Duodenal mucosa (tissue), 2 donors: ENCODE results near the gene FBLN1.

Experiments
- H3K27ac ChIP-seq: one replicate; pipeline ENCODE4 v1.7.0; 2013; ENCODE audit warnings: low read depth, low read length
- H3K27me3 ChIP-seq, 2 donors: one replicate each; pipeline ENCODE4 v1.7.0; 2013; ENCODE audit warnings: low read length in 2 of 2, control low read depth in 1 of 2; ENCODE audit not compliant: insufficient read depth in 2 of 2, control insufficient read depth in 1 of 2
- H3K36me3 ChIP-seq, 2 donors: one replicate each; pipeline ENCODE4 v1.7.0; 2013; ENCODE audit warnings: low read length in 2 of 2, control low read depth in 1 of 2; ENCODE audit not compliant: insufficient read depth in 2 of 2, control insufficient read depth in 1 of 2
- H3K4me1 ChIP-seq, 2 donors: one replicate each; pipeline ENCODE4 v1.7.0; 2013; ENCODE audit warnings: low read length in 2 of 2, control low read depth in 1 of 2; ENCODE audit not compliant: insufficient read depth in 2 of 2, control insufficient read depth in 1 of 2
- H3K4me3 ChIP-seq, 2 donors: one replicate each; pipeline ENCODE4 v1.7.0; 2013; ENCODE audit warnings: low read length in 2 of 2, low read depth in 1 of 2
- H3K9ac ChIP-seq, 2 donors: one replicate each; pipeline ENCODE4 v1.7.0; 2013; ENCODE audit warnings: low read length in 2 of 2, low read depth in 1 of 2
- H3K9me3 ChIP-seq, 2 donors: one replicate each; pipeline ENCODE4 v1.7.0; 2013; ENCODE audit warnings: low read length in 2 of 2, control low read depth in 1 of 2; ENCODE audit not compliant: control insufficient read depth in 1 of 2

Gene FBLN1

GRCh38 chr22:45582955-45583320, 80.3 kb downstream of the FBLN1 start:
- no peak overlapping the region for H3K27ac ChIP-seq
- H3K9me3 ChIP-seq = no peaks in the 10 kb centered on the region
- H3K4me3 ChIP-seq = no peak overlapping the region
- H3K4me1 ChIP-seq = peaks cover 0 to under 1% of the 10 kb centered on the region in 2 donors
- H3K36me3 ChIP-seq = no peaks in the 10 kb centered on the region
- no peak overlapping the region for H3K9ac ChIP-seq
- no peaks in the 10 kb centered on the region for H3K27me3 ChIP-seq

- no peak overlapping the region for H3K27ac ChIP-seq
- no peaks in the 10 kb centered on the region for H3K27me3 ChIP-seq
- no peak overlapping the region for H3K9ac ChIP-seq
- H3K4me1 ChIP-seq = no peaks in the 10 kb centered on the region
- H3K36me3 ChIP-seq = no peaks in the 10 kb centered on the region
- no peak overlapping the region for H3K4me3 ChIP-seq
- H3K9me3 ChIP-seq = no peaks in the 10 kb centered on the region
These were observed 80.8 kb downstream of the FBLN1 start for GRCh38 chr22:45583504-45583903.

- no peak overlapping the region for H3K27ac ChIP-seq
- H3K4me3 ChIP-seq = no peak overlapping the region
- no peaks in the 10 kb centered on the region for H3K9me3 ChIP-seq
- no peaks in the 10 kb centered on the region for H3K27me3 ChIP-seq
- H3K4me1 ChIP-seq = no peaks in the 10 kb centered on the region
- H3K9ac ChIP-seq = no peak overlapping the region
- H3K36me3 ChIP-seq = no peaks in the 10 kb centered on the region
These were observed 81.5 kb downstream of the FBLN1 start for GRCh38 chr22:45584121-45584570.

GRCh38 chr22:45584621-45585436, 82.1 kb downstream of the FBLN1 start:
- Histone ChIP-seq H3K27me3 (peaks cover 0 to 3% of the 10 kb centered on the region in 2 donors), H3K4me1 (no peaks in the 10 kb centered on the region), H3K9ac (no peak overlapping the region), H3K36me3 (no peaks in the 10 kb centered on the region), H3K4me3 (no peak overlapping the region), H3K9me3 (no peaks in the 10 kb centered on the region), H3K27ac (no peak overlapping the region)

GRCh38 chr22:45585437-45585755, 82.7 kb downstream of the FBLN1 start:
- no peak overlapping the region for H3K4me3 ChIP-seq
- no peaks in the 10 kb centered on the region for H3K36me3 ChIP-seq
- H3K9ac ChIP-seq = no peak overlapping the region
- no peaks in the 10 kb centered on the region for H3K4me1 ChIP-seq
- H3K27me3 ChIP-seq = peaks cover 0 to 3% of the 10 kb centered on the region in 2 donors
- H3K27ac ChIP-seq = no peak overlapping the region
- H3K9me3 ChIP-seq = no peaks in the 10 kb centered on the region

- Histone ChIP-seq H3K4me3 (no peak overlapping the region), H3K9ac (no peak overlapping the region), H3K27ac (no peak overlapping the region), H3K27me3 (peaks cover 0 to 3% of the 10 kb centered on the region in 2 donors), H3K4me1 (no peaks in the 10 kb centered on the region), H3K36me3 (no peaks in the 10 kb centered on the region), H3K9me3 (no peaks in the 10 kb centered on the region)
These were observed 83.4 kb downstream of the FBLN1 start for GRCh38 chr22:45585946-45586540.

GRCh38 chr22:45586651-45587405, 84.1 kb downstream of the FBLN1 start:
- Histone ChIP-seq H3K27me3 (peaks cover 0 to 3% of the 10 kb centered on the region in 2 donors), H3K9me3 (no peaks in the 10 kb centered on the region), H3K4me1 (no peaks in the 10 kb centered on the region), H3K4me3 (no peak overlapping the region), H3K36me3 (no peaks in the 10 kb centered on the region), H3K27ac (no peak overlapping the region), H3K9ac (no peak overlapping the region)

GRCh38 chr22:45587638-45588505, 85.2 kb downstream of the FBLN1 start:
- no peaks in the 10 kb centered on the region for H3K36me3 ChIP-seq
- H3K9me3 ChIP-seq = no peaks in the 10 kb centered on the region
- H3K9ac ChIP-seq = no peak overlapping the region
- H3K27me3 ChIP-seq = peaks cover 0 to 3% of the 10 kb centered on the region in 2 donors
- no peaks in the 10 kb centered on the region for H3K4me1 ChIP-seq
- no peak overlapping the region for H3K27ac ChIP-seq
- no peak overlapping the region for H3K4me3 ChIP-seq

GRCh38 chr22:45589556-45589955, 86.9 kb downstream of the FBLN1 start:
- Histone ChIP-seq H3K27ac (no peak overlapping the region), H3K4me1 (no peaks in the 10 kb centered on the region), H3K27me3 (peaks cover 0 to 3% of the 10 kb centered on the region in 2 donors), H3K9ac (no peak overlapping the region), H3K4me3 (no peak overlapping the region), H3K9me3 (no peaks in the 10 kb centered on the region), H3K36me3 (no peaks in the 10 kb centered on the region)
